Esophagus muscularis mucosa (tissue), 2 donors: ENCODE data around the gene VWDE.

Source experiments
- POLR2A ChIP-seq: fragments of 450-650 bp; IDR thresholded peaks from one replicate; pipeline ENCODE4 v1.6.1; 2017; ENCODE audit warnings: antibody characterized with exemption, moderate library complexity, mild to moderate bottlenecking, low read depth
- POLR2AphosphoS5 ChIP-seq, 2 donors: sonication (generic); formaldehyde crosslinking; IDR thresholded peaks; one replicate each; pipeline ENCODE4 v1.6.1; 2017; ENCODE audit warnings: antibody characterized with exemption in 2 of 2

DNA sequence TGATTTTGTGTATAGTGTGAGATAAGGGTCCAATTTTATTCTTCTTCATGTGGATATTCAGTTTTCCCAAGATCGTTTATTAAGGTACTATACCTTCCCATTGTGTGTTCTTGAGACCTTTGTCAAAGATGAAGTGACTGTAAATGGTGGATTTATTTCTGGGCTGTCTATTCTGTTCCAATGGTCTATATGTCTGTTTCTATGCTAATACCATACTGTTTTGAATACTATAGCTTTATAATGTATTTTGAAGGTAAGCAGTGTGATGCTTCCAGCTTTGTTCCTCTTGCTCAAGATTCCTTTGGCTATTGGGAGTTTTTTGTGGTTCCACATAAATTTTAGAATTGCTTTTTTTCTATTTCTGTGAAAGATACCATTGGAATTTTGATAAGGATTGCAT is 8.7 kb upstream of the VWDE start:
- no peak for TF ChIP-seq POLR2A
- TF ChIP-seq POLR2AphosphoS5 (IDR thresholded peaks at IDR 0.05): no peak
